Testis (tissue), 3 donors: ENCODE results near the gene LSM11. TPM values are rescaled to one million over a fixed set of nuclear protein-coding genes. Genes with fewer than 3 reads are reported as not detected.
"Not testable (repeated sequence)": the region's sequence is repeated elsewhere in the genome, so short reads cannot be mapped to it uniquely, and the experiment has no call there.

Experiments
- DNase-seq: peaks from one replicate; pipeline ENCODE4 v3.0.0-alpha.2; 2019
- H3K27ac ChIP-seq, 2 donors: fragments of 200-600 bp; sonication (generic); one replicate each; pipeline ENCODE4 v1.5.1; 2019
- H3K27me3 ChIP-seq: fragments of 200-600 bp; sonication (generic); one replicate; pipeline ENCODE4 v1.5.1; 2019
- H3K36me3 ChIP-seq: fragments of 200-600 bp; sonication (generic); one replicate; pipeline ENCODE4 v1.5.1; 2017; ENCODE audit warnings: low read depth; ENCODE audit errors: missing control alignments
- H3K4me1 ChIP-seq: fragments of 200-600 bp; sonication (generic); one replicate; pipeline ENCODE4 v1.5.1; 2019
- H3K4me3 ChIP-seq, 2 donors: fragments of 200-600 bp; sonication (generic); one replicate each; pipeline ENCODE4 v1.5.1; 2017 to 2019
- H3K9me3 ChIP-seq: fragments of 200-600 bp; sonication (generic); one replicate; pipeline ENCODE4 v1.5.1; 2017
- POLR2A ChIP-seq: fragments of 450-650 bp; IDR thresholded peaks from one replicate; pipeline ENCODE4 v1.6.1; 2017; ENCODE audit warnings: antibody characterized with exemption, mild to moderate bottlenecking, moderate library complexity
- WGBS, 2 donors: methylation state at CpG; one replicate each; pipeline ENCODE4 v1.1.5; 2018; 5-methylcytosine and 5-hydroxymethylcytosine counted together
- intact Hi-C: fragments of 100-400 bp; cut with DNase I; formaldehyde crosslinking; loops from one replicate; pipeline ENCODE4 v1.15.1; 2023; ENCODE audit warnings: low total_unique reads
- polyA plus RNA-seq: library from polyadenylated mRNA; stranded (reverse); fragments of 350-450 nt; fragmentation: Illumina TruSeq; extraction: RNeasy Lipid Tissue Mini Kit (QIAGEN cat#74804); gene quantifications from one replicate; pipeline ENCODE4 v1.2.3, GENCODE V29; 2014; ENCODE audit warnings: low read depth, low replicate concordance; ENCODE audit not compliant: insufficient read depth
- total RNA-seq, 2 donors: library from RNA; depleted of rRNA; stranded (reverse); fragments of >200 nt; gene quantifications; one replicate each; pipeline ENCODE4 v1.2.3, GENCODE V29; 2016
- TF ChIP-seq, protein P1 (sequence below), 3 experiments: fragments of 450-650 bp in 2 of 3; fragments of 200-600 bp in 1 of 3; sonication (generic) in 1 of 3; IDR thresholded peaks; one replicate each; pipeline ENCODE4 v1.5.1; 2016 to 2019; ENCODE audit warnings: antibody characterized with exemption in 3 of 3, mild to moderate bottlenecking in 2 of 3, moderate library complexity in 1 of 3

Gene LSM11
- total and polyA plus RNA-seq, 3 donors from 2014 or later = 7.7 to 9.8 (median 9.5) TPM

DNA sequence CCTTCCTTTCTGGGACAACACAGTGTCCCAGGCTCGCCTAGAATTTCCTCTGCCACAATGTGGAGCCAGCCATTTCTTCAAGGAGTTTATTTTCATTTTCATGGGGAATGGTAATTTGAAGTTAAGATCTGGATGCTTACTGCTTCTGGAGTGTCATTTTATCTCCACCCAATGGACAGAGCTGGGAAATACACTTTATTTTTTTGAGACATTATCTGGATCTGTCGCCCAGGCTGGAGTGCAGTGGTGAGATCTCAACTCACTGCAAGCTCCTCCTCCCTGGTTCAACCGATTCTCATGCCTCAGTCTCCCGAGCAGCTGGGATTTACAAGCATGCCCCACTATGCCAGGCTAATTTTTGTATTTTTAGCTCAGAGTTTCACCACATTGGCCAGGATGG is 25.0 kb upstream of the LSM11 start:
- TF ChIP-seq, protein P1, sequence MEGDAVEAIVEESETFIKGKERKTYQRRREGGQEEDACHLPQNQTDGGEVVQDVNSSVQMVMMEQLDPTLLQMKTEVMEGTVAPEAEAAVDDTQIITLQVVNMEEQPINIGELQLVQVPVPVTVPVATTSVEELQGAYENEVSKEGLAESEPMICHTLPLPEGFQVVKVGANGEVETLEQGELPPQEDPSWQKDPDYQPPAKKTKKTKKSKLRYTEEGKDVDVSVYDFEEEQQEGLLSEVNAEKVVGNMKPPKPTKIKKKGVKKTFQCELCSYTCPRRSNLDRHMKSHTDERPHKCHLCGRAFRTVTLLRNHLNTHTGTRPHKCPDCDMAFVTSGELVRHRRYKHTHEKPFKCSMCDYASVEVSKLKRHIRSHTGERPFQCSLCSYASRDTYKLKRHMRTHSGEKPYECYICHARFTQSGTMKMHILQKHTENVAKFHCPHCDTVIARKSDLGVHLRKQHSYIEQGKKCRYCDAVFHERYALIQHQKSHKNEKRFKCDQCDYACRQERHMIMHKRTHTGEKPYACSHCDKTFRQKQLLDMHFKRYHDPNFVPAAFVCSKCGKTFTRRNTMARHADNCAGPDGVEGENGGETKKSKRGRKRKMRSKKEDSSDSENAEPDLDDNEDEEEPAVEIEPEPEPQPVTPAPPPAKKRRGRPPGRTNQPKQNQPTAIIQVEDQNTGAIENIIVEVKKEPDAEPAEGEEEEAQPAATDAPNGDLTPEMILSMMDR (IDR thresholded peaks at IDR 0.05) = peak; percentile 56 to 69 (median 65)
- TF ChIP-seq POLR2A = no peak
- Histone ChIP-seq H3K4me3 (no peak overlapping the region), H3K36me3 (no peaks in the 10 kb centered on the region), H3K27ac (no peak overlapping the region), H3K9me3 (no peaks in the 10 kb centered on the region), H3K4me1 (no peaks in the 10 kb centered on the region), H3K27me3 (no peaks in the 10 kb centered on the region)
- intact Hi-C loops = no loop called here
- no peak for DNase-seq
- WGBS, 2 donors = 21 to 33% methylated on average over 4 of the region's 4 CpGs

DNA sequence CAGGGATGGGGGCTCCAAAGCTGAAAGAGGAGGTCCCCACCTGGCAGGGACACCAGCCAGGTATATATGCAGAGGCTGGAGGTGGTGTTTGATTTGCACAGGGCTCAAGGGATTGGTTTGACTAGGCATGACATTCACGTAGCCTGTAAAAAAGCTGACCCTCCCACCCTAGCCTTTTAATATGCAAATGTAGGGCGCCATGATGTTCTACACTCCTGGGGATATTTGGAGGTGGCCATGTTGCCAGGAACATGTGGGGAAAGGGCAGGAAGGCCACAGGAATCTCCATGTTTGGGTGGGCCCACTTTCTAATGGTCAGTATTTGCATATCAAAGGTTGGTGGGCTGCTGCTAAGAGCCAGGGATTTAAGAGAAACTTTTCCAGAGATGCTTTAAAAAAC is 24.3 kb upstream of the LSM11 start:
- 91 to 100% methylated on average over 2 of the region's 2 CpGs for WGBS, 2 donors
- H3K27ac ChIP-seq = no peak overlapping the region
- H3K27me3 ChIP-seq = no peaks in the 10 kb centered on the region
- H3K4me1 ChIP-seq = no peaks in the 10 kb centered on the region
- DNase-seq = no peak
- no peaks in the 10 kb centered on the region for H3K9me3 ChIP-seq
- H3K36me3 ChIP-seq = no peaks in the 10 kb centered on the region
- intact Hi-C loops = no loop called here
- TF ChIP-seq POLR2A = no peak
- TF ChIP-seq, protein P1 (IDR thresholded peaks at IDR 0.05) = no peak
- H3K4me3 ChIP-seq = no peak overlapping the region

DNA sequence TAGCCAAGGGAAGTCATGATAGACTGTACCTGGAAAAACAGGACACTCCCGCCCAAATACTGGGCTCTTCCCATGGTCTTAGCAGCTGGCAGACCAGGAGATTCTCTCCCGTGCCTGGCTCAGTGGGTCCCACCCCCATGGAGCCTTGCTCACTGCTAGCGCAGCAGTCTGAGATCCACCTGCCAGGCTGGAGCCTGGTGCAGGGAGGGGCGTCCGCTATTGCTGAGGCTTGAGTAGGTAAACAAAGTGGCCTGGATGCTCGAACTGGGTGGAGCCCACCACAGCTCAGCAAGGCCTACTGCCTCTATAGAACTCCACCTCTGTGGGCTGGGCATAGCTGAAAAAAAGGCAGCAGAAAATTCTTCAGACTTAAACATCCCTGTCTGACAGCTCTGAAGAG is 22.4 kb upstream of the LSM11 start:
- intact Hi-C loops = no loop called here
- Histone ChIP-seq H3K36me3 (no peaks in the 10 kb centered on the region), H3K4me3 (no peak overlapping the region), H3K4me1 (no peaks in the 10 kb centered on the region), H3K27ac (no peak overlapping the region), H3K9me3 (no peaks in the 10 kb centered on the region), H3K27me3 (no peaks in the 10 kb centered on the region)
- no peak for TF ChIP-seq POLR2A
- TF ChIP-seq, protein P1 (IDR thresholded peaks at IDR 0.05) = no peak
- WGBS, 2 donors = 83 to 88% methylated on average over 1 to 6 of the region's 6 CpGs
- DNase-seq = no peak

DNA sequence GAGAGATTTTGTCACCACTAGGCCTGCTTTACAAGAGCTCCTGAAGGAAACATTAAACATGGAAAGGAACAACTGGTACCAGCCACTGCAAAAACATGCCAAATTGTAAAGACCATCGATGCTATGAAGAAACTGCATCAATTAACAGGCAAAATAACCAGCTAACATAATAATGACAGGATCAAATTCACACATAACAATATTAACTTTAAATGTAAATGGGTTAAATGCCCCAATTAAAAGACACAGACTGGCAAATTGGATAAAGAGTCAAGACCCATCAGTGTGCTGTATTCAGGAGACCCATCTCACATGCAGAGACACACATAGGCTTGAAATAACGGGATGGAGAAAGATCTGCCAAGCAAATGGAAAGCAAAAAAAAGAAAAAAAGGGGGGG is 20.6 kb upstream of the LSM11 start:
- H3K4me3 ChIP-seq, intact Hi-C loops, H3K36me3 ChIP-seq, H3K4me1 ChIP-seq, H3K27me3 ChIP-seq, H3K27ac ChIP-seq, H3K9me3 ChIP-seq, DNase-seq: not testable (repeated sequence)
- WGBS, 2 donors = 88 to 92% methylated on average over 2 of the region's 2 CpGs

DNA sequence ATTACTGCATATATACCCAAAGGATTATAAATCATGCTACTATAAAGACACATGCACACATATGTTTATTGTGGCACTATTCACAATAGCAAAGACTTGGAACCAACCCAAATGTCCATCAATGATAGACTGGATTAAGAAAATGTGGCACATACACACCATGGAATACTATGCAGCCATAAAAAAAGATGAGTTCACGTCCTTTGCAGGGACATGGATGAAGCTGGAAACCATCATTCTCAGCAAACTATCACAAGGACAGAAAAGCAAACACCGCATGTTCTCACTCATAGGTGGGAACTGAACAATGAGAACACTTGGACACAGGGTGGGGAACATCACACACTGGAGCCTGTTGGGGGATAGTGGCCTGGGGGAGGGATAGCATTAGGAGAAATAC is 16.9 kb upstream of the LSM11 start:
- 78 to 95% methylated on average over 2 of the region's 2 CpGs for WGBS, 2 donors
- H3K4me1 ChIP-seq, H3K4me3 ChIP-seq, H3K27me3 ChIP-seq, H3K9me3 ChIP-seq, intact Hi-C loops, DNase-seq, H3K36me3 ChIP-seq, H3K27ac ChIP-seq: not testable (repeated sequence)

DNA sequence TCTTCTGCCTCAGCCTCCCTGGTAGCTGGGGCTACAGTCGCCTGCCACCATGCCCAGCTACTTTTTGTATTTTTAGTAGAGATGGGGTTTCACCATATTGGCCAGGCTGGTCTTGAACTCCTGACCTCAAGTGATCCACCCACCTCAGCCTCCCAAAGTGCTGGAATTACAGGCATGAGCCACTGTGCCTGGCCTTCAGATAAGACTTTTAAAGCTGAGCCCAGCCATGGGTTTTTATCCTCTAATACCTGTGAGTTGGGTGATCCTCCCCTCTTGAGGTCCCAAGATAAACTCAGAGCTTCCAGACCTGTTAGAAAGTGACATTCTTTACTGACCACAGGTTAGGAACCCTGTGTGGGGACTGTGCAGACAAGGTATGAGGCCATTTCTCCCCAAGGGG is 15.7 kb upstream of the LSM11 start:
- H3K9me3 ChIP-seq, H3K27me3 ChIP-seq, H3K36me3 ChIP-seq, intact Hi-C loops, DNase-seq, H3K4me3 ChIP-seq, H3K4me1 ChIP-seq, H3K27ac ChIP-seq: not testable (repeated sequence)
- 86 to 92% methylated on average over 1 of the region's 1 CpG for WGBS, 2 donors
